Spleen (tissue), 11 donors: ENCODE measurements around the gene KIAA1328. TPM values are rescaled to one million over a fixed set of nuclear protein-coding genes. Genes with fewer than 3 reads are reported as not detected.

Experiments used
- DNase-seq: peaks from one replicate; pipeline ENCODE4 v3.0.0-alpha.2; 2020
- H3K27ac ChIP-seq, 8 donors: fragments of 200-600 bp; sonication (generic) in 7 of 8; 1 replicate in 4 of 8; 2 replicates in 4 of 8; pipeline versions ENCODE4 v1.5.0 to v1.8.0; 2016 to 2021; ENCODE audit warnings: inconsistent platforms in 4 of 8, mild to moderate bottlenecking in 4 of 8, moderate library complexity in 1 of 8
- H3K27me3 ChIP-seq, 7 donors: fragments of 200-600 bp; sonication (generic) in 6 of 7; replicated peaks in 1 of 7; 1 replicate in 4 of 7; 2 replicates in 3 of 7; pipeline versions ENCODE4 v1.5.0 to v1.8.0; 2016 to 2021; ENCODE audit warnings: inconsistent platforms in 3 of 7, mild to moderate bottlenecking in 1 of 7
- H3K36me3 ChIP-seq, 6 donors: fragments of 200-600 bp; sonication (generic) in 5 of 6; 1 replicate in 4 of 6; 2 replicates in 2 of 6; pipeline versions ENCODE4 v1.5.0 to v1.8.0; 2016 to 2021; ENCODE audit warnings: inconsistent platforms in 2 of 6
- H3K4me1 ChIP-seq, 6 donors: fragments of 200-600 bp; sonication (generic) in 5 of 6; 1 replicate in 3 of 6; 2 replicates in 3 of 6; pipeline versions ENCODE4 v1.5.0 to v1.8.0; 2016 to 2021; ENCODE audit warnings: inconsistent platforms in 3 of 6
- H3K4me3 ChIP-seq, 8 donors: fragments of 200-600 bp; sonication (generic) in 7 of 8; 1 replicate in 4 of 8; 2 replicates in 4 of 8; pipeline versions ENCODE4 v1.5.0 to v1.8.0; 2016 to 2021; ENCODE audit warnings: inconsistent platforms in 4 of 8, mild to moderate bottlenecking in 4 of 8, moderate library complexity in 2 of 8
- H3K9me3 ChIP-seq, 8 donors: fragments of 200-600 bp; sonication (generic) in 7 of 8; 1 replicate in 4 of 8; 2 replicates in 4 of 8; pipeline versions ENCODE4 v1.5.0 to v1.8.0; 2016 to 2021; ENCODE audit warnings: inconsistent platforms in 4 of 8
- CTCF ChIP-seq, 11 experiments: fragments of 200-600 bp in 7 of 11; fragments of 450-650 bp in 4 of 11; sonication (generic) in 4 of 11; IDR thresholded peaks in 8 of 11; conservative IDR thresholded peaks in 3 of 11; 1 replicate in 7 of 11; 2 replicates in 4 of 11; pipeline versions ENCODE4 v1.4.0 to v1.8.0; 2016 to 2021; ENCODE audit warnings: antibody characterized with exemption in 11 of 11, inconsistent platforms in 4 of 11, mild to moderate bottlenecking in 1 of 11
- POLR2A ChIP-seq, 3 donors: fragments of 450-650 bp; IDR thresholded peaks; one replicate each; pipeline ENCODE4 v1.5.1; 2017; ENCODE audit warnings: antibody characterized with exemption in 3 of 3, mild to moderate bottlenecking in 1 of 3
- POLR2AphosphoS5 ChIP-seq, 3 donors: sonication (generic); formaldehyde crosslinking; IDR thresholded peaks; one replicate each; pipeline ENCODE4 v1.5.1; 2017; ENCODE audit warnings: antibody characterized with exemption in 3 of 3
- WGBS, 5 donors: extraction: QIAGEN DNeasy Blood & Tissue Kit in 3 of 5; methylation state at CpG; one replicate each; pipeline versions ENCODE4 v1.1.5 to v1.1.7; 2013 to 2018; 5-methylcytosine and 5-hydroxymethylcytosine counted together
- intact Hi-C: fragments of 100-400 bp; cut with DNase I; formaldehyde crosslinking; loops from one replicate; pipeline ENCODE4 v1.15.0; 2023; ENCODE audit warnings: low total_unique reads
- polyA plus RNA-seq, 3 donors: library from polyadenylated mRNA; stranded (reverse); fragments of 200-250 nt; gene quantifications; one replicate each; pipeline ENCODE4 v1.2.1, GENCODE V29; 2013
- total RNA-seq, 7 donors: library from RNA; depleted of rRNA in 3 of 7; stranded (reverse); fragments of >200 nt in 3 of 7; fragmentation: NEBNext Ultra II Directional in 4 of 7; extraction: Animal tissue kit (Norgen Biotek cat#: 25700) in 4 of 7; gene quantifications; one replicate each; pipeline versions ENCODE4 v1.1.0 to v1.2.1, GENCODE V29; 2016 to 2021
- donor health status: healthy with polysubstance abuse.
- donor health status: DM: no; HTN: no; CAD: no; lungs with moderate emphysema.
- donor health status: DM: no; HTN: no; CAD: no.
- donor health status: Bipolar disorder and iron deficiency.
- donor health status: healthy.
- donor health status: DM: no; HTN: no; CAD: no.
- donor health status: DM: yes; HTN: yes; CAD: no.

KIAA1328 gene
- total and polyA plus RNA-seq, 10 donors, result 1.9 to 27.1 (median 14.9) TPM

DNA sequence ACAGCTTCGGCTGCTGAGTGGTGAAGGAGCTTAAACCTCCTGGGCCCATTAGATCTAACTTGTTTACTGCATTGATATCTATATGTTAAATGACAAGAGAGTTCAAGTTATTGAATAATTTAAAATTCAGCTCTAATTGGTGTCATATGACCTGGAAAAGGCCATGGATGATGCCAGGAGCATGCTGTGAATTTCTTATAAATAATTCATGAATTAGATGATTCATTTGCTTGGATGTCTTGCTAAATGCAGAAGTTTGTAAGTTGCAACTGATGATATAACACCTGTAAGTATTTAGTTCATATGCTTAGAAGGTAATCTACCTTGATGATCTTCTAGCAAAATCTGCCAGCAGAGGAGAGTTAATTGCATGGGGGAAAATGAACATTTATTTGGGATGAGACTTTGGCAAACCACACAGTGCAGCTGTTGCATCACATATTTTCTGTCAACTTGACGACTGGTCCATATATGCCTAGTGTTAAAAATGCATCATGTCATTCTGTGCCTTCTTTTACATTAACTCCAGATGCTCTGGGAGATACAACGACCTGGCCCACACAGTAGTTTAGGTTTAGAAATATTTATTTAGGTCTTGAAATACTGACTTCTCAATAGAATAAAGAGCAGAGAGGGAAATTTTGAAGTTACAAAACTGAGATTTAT, 226.3 kb downstream of the KIAA1328 start:
- Histone ChIP-seq H3K9me3 (peaks cover 0 to 40% (median 22%) of the 10 kb centered on the region in 8 donors), H3K36me3 (no peaks in the 10 kb centered on the region), H3K4me3 (no peak overlapping the region), H3K27me3 (no peaks in the 10 kb centered on the region), H3K4me1 (no peaks in the 10 kb centered on the region), H3K27ac (no peak overlapping the region)
- TF ChIP-seq CTCF (IDR thresholded peaks at IDR 0.05 in 8 of 11, conservative IDR thresholded peaks at IDR 0.05 in 3 of 11), result no peak
- no peak for TF ChIP-seq POLR2A (IDR thresholded peaks at IDR 0.05)
- no peak for TF ChIP-seq POLR2AphosphoS5 (IDR thresholded peaks at IDR 0.05)
- DNase-seq, result no peak
- intact Hi-C loops, result no loop called here
- WGBS, 5 donors, result 75 to 88% (median 82%) methylated on average over 3 of the region's 3 CpGs

- 93 to 97% (median 94%) methylated on average over 3 of the region's 3 CpGs for WGBS, 5 donors
- Histone ChIP-seq H3K4me3 (no peak overlapping the region), H3K9me3 (peaks cover 0 to 8% (median 6%) of the 10 kb centered on the region in 8 donors), H3K27ac (no peak overlapping the region), H3K4me1 (no peaks in the 10 kb centered on the region), H3K27me3 (no peaks in the 10 kb centered on the region), H3K36me3 (peaks cover 0 to 16% (median 9%) of the 10 kb centered on the region in 6 donors)
- intact Hi-C loops, result no loop called here
- TF ChIP-seq POLR2A (IDR thresholded peaks at IDR 0.05), result no peak
- TF ChIP-seq POLR2AphosphoS5 (IDR thresholded peaks at IDR 0.05), result no peak
- TF ChIP-seq CTCF (IDR thresholded peaks at IDR 0.05 in 8 of 11, conservative IDR thresholded peaks at IDR 0.05 in 3 of 11), result no peak
- DNase-seq, result no peak
Measured at GRCh38 chr18:37064187-37064586, 235.3 kb downstream of the KIAA1328 start.

DNA sequence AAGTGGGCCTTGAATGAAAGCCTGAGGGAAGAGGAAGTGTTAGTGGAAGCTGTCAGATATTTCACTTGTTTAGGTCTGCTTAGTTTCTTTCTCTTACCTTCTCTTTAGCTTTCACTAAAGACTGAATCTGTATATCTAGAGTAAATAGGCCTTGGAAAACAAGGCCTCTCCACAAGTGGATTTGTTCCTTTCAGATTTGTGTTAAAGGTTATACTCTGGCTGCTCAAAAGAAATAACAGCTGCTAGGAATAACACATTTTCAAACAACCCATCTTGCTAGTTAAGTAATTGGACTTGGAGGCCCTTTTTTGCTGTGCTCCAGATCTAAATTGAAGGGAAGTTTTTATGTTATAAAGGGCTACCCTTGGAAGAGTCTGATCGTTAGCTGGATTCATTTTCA, 236.3 kb downstream of the KIAA1328 start:
- Histone ChIP-seq H3K27ac (no peak overlapping the region), H3K9me3 (peaks cover 0 to 4% (median 0%) of the 10 kb centered on the region in 8 donors), H3K4me3 (no peak overlapping the region), H3K27me3 (no peaks in the 10 kb centered on the region), H3K36me3 (peaks cover 0 to 25% (median 9%) of the 10 kb centered on the region in 6 donors), H3K4me1 (no peaks in the 10 kb centered on the region)
- intact Hi-C loops, result no loop called here
- DNase-seq, result no peak
- 84 to 92% (median 90%) methylated on average over 1 of the region's 1 CpG for WGBS, 5 donors
- TF ChIP-seq CTCF (IDR thresholded peaks at IDR 0.05 in 8 of 11, conservative IDR thresholded peaks at IDR 0.05 in 3 of 11) (no peak), POLR2A (IDR thresholded peaks at IDR 0.05) (no peak), POLR2AphosphoS5 (IDR thresholded peaks at IDR 0.05) (no peak)

DNA sequence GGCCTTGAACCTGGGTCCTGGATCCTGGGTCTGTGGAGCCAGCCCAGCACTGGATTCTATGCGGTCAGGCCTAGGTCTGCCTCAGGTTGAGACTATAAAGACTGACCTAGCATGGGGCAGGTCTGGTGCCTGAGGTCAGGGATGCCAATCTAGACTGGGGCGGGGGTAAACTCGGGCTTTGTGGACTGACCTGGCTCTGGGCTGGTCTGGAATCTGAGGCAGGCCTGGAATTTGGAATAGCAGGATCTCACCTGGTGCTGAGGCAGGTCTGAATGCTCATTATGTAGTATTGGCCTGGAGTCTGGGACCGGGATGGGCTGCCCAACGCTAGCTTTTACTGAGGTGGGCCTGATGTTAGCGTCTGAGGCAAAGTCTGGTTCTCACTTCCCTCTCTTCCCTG, 256.0 kb downstream of the KIAA1328 start:
- Histone ChIP-seq H3K36me3 (peaks cover 0 to 4% (median 0%) of the 10 kb centered on the region in 6 donors), H3K27ac (no peak overlapping the region), H3K4me1 (no peaks in the 10 kb centered on the region), H3K27me3 (no peaks in the 10 kb centered on the region), H3K4me3 (no peak overlapping the region), H3K9me3 (peaks cover 0 to 9% (median 0%) of the 10 kb centered on the region in 8 donors)
- WGBS, 5 donors, result 83 to 95% (median 86%) methylated on average over 5 to 6 of the region's 6 CpGs
- intact Hi-C loops, result no loop called here
- TF ChIP-seq CTCF (IDR thresholded peaks at IDR 0.05 in 8 of 11, conservative IDR thresholded peaks at IDR 0.05 in 3 of 11), result no peak
- no peak for TF ChIP-seq POLR2A (IDR thresholded peaks at IDR 0.05)
- no peak for TF ChIP-seq POLR2AphosphoS5 (IDR thresholded peaks at IDR 0.05)
- no peak for DNase-seq
